DOHH2 (cell line): Measurements from ENCODE around the gene GP2.

ENCODE experiments used
- H3F3A ChIP-seq: fragments of 200-600 bp; sonication (generic), shearing (Covaris generic); 2 replicates; pipeline ENCODE4 v1.6.0; 2016; ENCODE audit warnings: antibody characterized with exemption, mild to moderate bottlenecking; ENCODE audit not compliant: control insufficient read depth, insufficient read depth
- H3K27ac ChIP-seq: fragments of 200-600 bp; sonication (generic); 2 replicates; pipeline ENCODE4 v1.5.1; 2014; ENCODE audit warnings: low read depth, mild to moderate bottlenecking, low read length, moderate library complexity
- H3K27me3 ChIP-seq: fragments of 200-600 bp; sonication (generic); 2 replicates; pipeline ENCODE4 v1.6.1; 2014; ENCODE audit warnings: mild to moderate bottlenecking, low read length, mixed read lengths; ENCODE audit not compliant: control insufficient read depth
- H3K36me3 ChIP-seq: fragments of 200-600 bp; sonication (generic); 2 replicates; pipeline ENCODE4 v1.6.1; 2014; ENCODE audit warnings: mild to moderate bottlenecking, low read length, moderate library complexity, mixed read lengths; ENCODE audit not compliant: control insufficient read depth
- H3K4me1 ChIP-seq: fragments of 200-600 bp; sonication (generic); 2 replicates; pipeline ENCODE4 v1.6.1; 2014; ENCODE audit warnings: mild to moderate bottlenecking, low read length, mixed read lengths; ENCODE audit not compliant: control insufficient read depth
- H3K4me2 ChIP-seq: fragments of 200-600 bp; sonication (generic); 2 replicates; pipeline ENCODE4 v1.6.0; 2014; ENCODE audit warnings: mild to moderate bottlenecking, low read length, moderate library complexity
- H3K4me3 ChIP-seq: fragments of 200-600 bp; sonication (generic); 2 replicates; pipeline ENCODE4 v1.5.1; 2014; ENCODE audit warnings: mild to moderate bottlenecking, low read length, mixed read lengths
- H3K79me2 ChIP-seq: fragments of 200-600 bp; sonication (generic); 2 replicates; pipeline ENCODE4 v1.6.1; 2014; ENCODE audit warnings: mild to moderate bottlenecking, low read length, mixed read lengths; ENCODE audit not compliant: control insufficient read depth
- H3K9me2 ChIP-seq: fragments of 200-600 bp; sonication (generic); replicated peaks from 2 replicates; pipeline ENCODE4 v1.6.1; 2014; ENCODE audit warnings: mild to moderate bottlenecking, low read length, mixed read lengths; ENCODE audit not compliant: control insufficient read depth
- H3K9me3 ChIP-seq: fragments of 200-600 bp; sonication (generic); 2 replicates; pipeline ENCODE4 v1.6.1; 2014; ENCODE audit warnings: antibody characterized with exemption, low read length, mixed read lengths; ENCODE audit not compliant: control insufficient read depth, insufficient read depth
- H4K20me1 ChIP-seq: fragments of 200-600 bp; sonication (generic); 2 replicates; pipeline ENCODE4 v1.6.0; 2014; ENCODE audit warnings: low read depth, mild to moderate bottlenecking, antibody characterized with exemption, low read length, moderate library complexity; ENCODE audit not compliant: control insufficient read depth, insufficient read depth
- EZH2phosphoT487 ChIP-seq: fragments of 200-600 bp; sonication (generic); IDR thresholded peaks from 2 replicates; pipeline ENCODE4 v1.6.1; 2017; ENCODE audit warnings: borderline replicate concordance, mild to moderate bottlenecking, antibody characterized with exemption, low read length, moderate library complexity, mixed read lengths
- TF ChIP-seq, protein P1 (sequence below): fragments of 200-600 bp; sonication (generic); IDR thresholded peaks from one replicate; pipeline ENCODE4 v1.5.1; 2014; ENCODE audit warnings: antibody characterized with exemption, mild to moderate bottlenecking, low read depth, low read length; ENCODE audit not compliant: poor library complexity, severe bottlenecking

The GP2 gene

DNA sequence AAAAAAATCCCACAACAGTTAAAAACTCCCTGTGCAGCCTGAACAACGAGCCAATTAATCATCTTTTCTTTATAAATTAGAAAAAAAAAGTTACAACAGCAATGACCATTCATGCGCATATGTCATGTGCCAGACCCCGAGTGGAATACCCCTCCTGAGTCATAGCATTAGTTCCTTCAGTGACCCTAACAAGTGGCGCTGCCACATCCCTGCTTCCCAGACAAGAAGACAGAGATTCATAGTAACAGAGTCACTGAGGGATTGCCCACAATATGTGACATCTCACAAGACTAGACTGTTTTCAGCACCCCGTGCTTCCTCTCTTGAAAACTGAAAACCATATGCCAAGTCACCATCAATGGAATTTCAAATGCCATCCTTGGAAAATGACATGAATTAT, 17.3 kb upstream of the GP2 start:
- H3K9me2 ChIP-seq, result no peaks in the 10 kb centered on the region
- H4K20me1 ChIP-seq, result no peaks in the 10 kb centered on the region
- no peaks in the 10 kb centered on the region for H3K9me3 ChIP-seq
- H3K27ac ChIP-seq, result no peak overlapping the region
- no peaks in the 10 kb centered on the region for H3K27me3 ChIP-seq
- no peaks in the 10 kb centered on the region for H3K4me1 ChIP-seq
- H3K79me2 ChIP-seq, result no peaks in the 10 kb centered on the region
- TF ChIP-seq EZH2phosphoT487, result no peak
- TF ChIP-seq, protein P1, sequence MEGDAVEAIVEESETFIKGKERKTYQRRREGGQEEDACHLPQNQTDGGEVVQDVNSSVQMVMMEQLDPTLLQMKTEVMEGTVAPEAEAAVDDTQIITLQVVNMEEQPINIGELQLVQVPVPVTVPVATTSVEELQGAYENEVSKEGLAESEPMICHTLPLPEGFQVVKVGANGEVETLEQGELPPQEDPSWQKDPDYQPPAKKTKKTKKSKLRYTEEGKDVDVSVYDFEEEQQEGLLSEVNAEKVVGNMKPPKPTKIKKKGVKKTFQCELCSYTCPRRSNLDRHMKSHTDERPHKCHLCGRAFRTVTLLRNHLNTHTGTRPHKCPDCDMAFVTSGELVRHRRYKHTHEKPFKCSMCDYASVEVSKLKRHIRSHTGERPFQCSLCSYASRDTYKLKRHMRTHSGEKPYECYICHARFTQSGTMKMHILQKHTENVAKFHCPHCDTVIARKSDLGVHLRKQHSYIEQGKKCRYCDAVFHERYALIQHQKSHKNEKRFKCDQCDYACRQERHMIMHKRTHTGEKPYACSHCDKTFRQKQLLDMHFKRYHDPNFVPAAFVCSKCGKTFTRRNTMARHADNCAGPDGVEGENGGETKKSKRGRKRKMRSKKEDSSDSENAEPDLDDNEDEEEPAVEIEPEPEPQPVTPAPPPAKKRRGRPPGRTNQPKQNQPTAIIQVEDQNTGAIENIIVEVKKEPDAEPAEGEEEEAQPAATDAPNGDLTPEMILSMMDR, result no peak
- no peaks in the 10 kb centered on the region for H3K36me3 ChIP-seq
- H3F3A ChIP-seq, result no peaks in the 10 kb centered on the region
- no peak overlapping the region for H3K4me3 ChIP-seq
- H3K4me2 ChIP-seq, result no peak overlapping the region

DNA sequence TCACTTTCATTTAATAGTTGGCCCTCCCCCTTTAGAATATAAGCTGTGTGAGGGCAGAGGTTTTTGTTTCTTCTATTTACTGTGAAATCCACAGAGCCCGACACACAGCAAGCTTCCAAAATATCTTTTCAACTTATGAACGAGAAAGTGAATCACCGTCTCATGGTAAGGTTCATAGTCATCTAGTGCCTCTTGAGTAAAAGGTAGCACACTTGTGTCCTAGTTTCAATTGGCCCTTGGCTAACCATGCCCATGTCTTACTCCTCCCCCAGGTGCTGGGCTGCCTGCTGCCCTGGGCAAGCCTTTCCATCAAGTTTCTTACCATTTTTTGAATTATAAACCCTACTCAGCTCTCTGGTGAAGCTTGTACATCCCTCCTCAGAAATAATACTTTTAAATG, 12.4 kb upstream of the GP2 start:
- no peak for TF ChIP-seq EZH2phosphoT487
- TF ChIP-seq, protein P1, result no peak
- Histone ChIP-seq H3F3A (no peaks in the 10 kb centered on the region), H3K4me3 (no peak overlapping the region), H3K9me2 (no peaks in the 10 kb centered on the region), H3K27me3 (peaks cover 4% of the 10 kb centered on the region; the same call in 1 of the 2 replicates), H3K36me3 (no peaks in the 10 kb centered on the region), H3K9me3 (no peaks in the 10 kb centered on the region), H4K20me1 (no peaks in the 10 kb centered on the region), H3K79me2 (no peaks in the 10 kb centered on the region), H3K27ac (no peak overlapping the region), H3K4me1 (no peaks in the 10 kb centered on the region), H3K4me2 (no peak overlapping the region)

DNA sequence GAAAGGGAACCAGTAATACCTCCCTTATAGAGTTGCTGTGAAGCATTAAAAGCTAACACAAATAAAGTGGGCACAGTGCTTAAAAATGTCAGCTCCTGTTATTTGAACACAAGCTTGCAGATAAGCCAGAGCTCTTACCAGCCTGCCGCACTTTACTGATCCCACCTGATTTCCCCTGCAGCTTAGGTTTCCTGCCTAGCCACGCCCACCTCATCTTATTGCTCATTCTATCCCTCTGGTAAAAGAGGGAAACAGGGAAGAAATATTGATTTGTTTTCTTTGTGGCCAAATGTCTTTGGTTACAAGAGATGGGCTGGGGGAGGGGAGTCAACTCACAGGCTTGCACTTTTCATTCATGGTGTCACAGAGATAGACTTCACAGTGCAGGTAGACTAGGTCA, 9.6 kb upstream of the GP2 start:
- H3K27ac ChIP-seq, result no peak overlapping the region
- no peak for TF ChIP-seq EZH2phosphoT487
- TF ChIP-seq, protein P1, result no peak
- no peaks in the 10 kb centered on the region for H3K4me1 ChIP-seq
- H4K20me1 ChIP-seq, result no peaks in the 10 kb centered on the region
- H3F3A ChIP-seq, result no peaks in the 10 kb centered on the region
- H3K79me2 ChIP-seq, result no peaks in the 10 kb centered on the region
- H3K9me2 ChIP-seq, result no peaks in the 10 kb centered on the region
- no peaks in the 10 kb centered on the region for H3K36me3 ChIP-seq
- no peaks in the 10 kb centered on the region for H3K9me3 ChIP-seq
- peaks cover 4% of the 10 kb centered on the region; the same call in 1 of the 2 replicates for H3K27me3 ChIP-seq
- no peak overlapping the region for H3K4me2 ChIP-seq
- no peak overlapping the region for H3K4me3 ChIP-seq
